ENCODE measurements around the gene FAM180B. TPM values are rescaled to one million over a fixed set of nuclear protein-coding genes. Genes with fewer than 3 reads are reported as not detected.

The FAM180B gene
- total RNA-seq, 1 experiment from 2014 or later, result not detected

GRCh38 chr11:47587723-47588326, 1.3 kb downstream of the FAM180B start:
- H2AFZ ChIP-seq (ENCODE audit: low read length), result no peak overlapping the region
- peaks cover 9% of the 10 kb centered on the region; the same call in 1 of the 2 replicates for H3K36me3 ChIP-seq (ENCODE audit: insufficient read depth, low read length)

GRCh38 chr11:47589118-47589517, 2.6 kb downstream of the FAM180B start:
- H3K9ac ChIP-seq (ENCODE audit: low read length), result no peak overlapping the region
- H3K4me1 ChIP-seq (ENCODE audit: low read length), result no peaks in the 10 kb centered on the region
- no peak overlapping the region for H3K4me2 ChIP-seq (ENCODE audit: low read depth, low read length, poor library complexity, severe bottlenecking)
- no peak overlapping the region for H3K4me3 ChIP-seq (ENCODE audit: low read length)
- H3K36me3 ChIP-seq (ENCODE audit: insufficient read depth, low read length), result no peaks in the 10 kb centered on the region
- DNase-seq, result no peak
- no peaks in the 10 kb centered on the region for H4K20me1 ChIP-seq (ENCODE audit: insufficient read depth, low read depth, low read length)
- H3K27me3 ChIP-seq (ENCODE audit: low read length), result no peaks in the 10 kb centered on the region
- H3K9me2 ChIP-seq (replicated peaks; ENCODE audit: insufficient read depth, low read length), result no peaks in the 10 kb centered on the region
- no peaks in the 10 kb centered on the region for H3K79me2 ChIP-seq (ENCODE audit: low read length)
- no peak overlapping the region for H3K27ac ChIP-seq (ENCODE audit: low read length)
- no peaks in the 10 kb centered on the region for H3K9me3 ChIP-seq (ENCODE audit: low read length)
- no peak overlapping the region for H2AFZ ChIP-seq (ENCODE audit: low read length)

More at GRCh38 chr11:47587723-47588326, 1.3 kb downstream of the FAM180B start:
- Histone ChIP-seq H3K27ac (ENCODE audit: low read length) (no peak overlapping the region), H3K9ac (ENCODE audit: low read length) (no peak overlapping the region), H3K4me2 (ENCODE audit: low read depth, low read length, poor library complexity, severe bottlenecking) (no peak overlapping the region), H3K79me2 (ENCODE audit: low read length) (no peaks in the 10 kb centered on the region), H3K9me2 (replicated peaks; ENCODE audit: insufficient read depth, low read length) (no peaks in the 10 kb centered on the region), H4K20me1 (ENCODE audit: insufficient read depth, low read depth, low read length) (no peaks in the 10 kb centered on the region), H3K4me1 (ENCODE audit: low read length) (no peaks in the 10 kb centered on the region), H3K27me3 (ENCODE audit: low read length) (no peaks in the 10 kb centered on the region), H3K4me3 (ENCODE audit: low read length) (no peak overlapping the region), H3K9me3 (ENCODE audit: low read length) (no peaks in the 10 kb centered on the region)
- no peak for DNase-seq

GRCh38 chr11:47589584-47589976, 3.1 kb downstream of the FAM180B start:
- Histone ChIP-seq H3K27me3 (ENCODE audit: low read length) (no peaks in the 10 kb centered on the region), H3K9me3 (ENCODE audit: low read length) (no peaks in the 10 kb centered on the region), H3K4me2 (ENCODE audit: low read depth, low read length, poor library complexity, severe bottlenecking) (no peak overlapping the region), H3K27ac (ENCODE audit: low read length) (no peak overlapping the region), H3K9me2 (replicated peaks; ENCODE audit: insufficient read depth, low read length) (no peaks in the 10 kb centered on the region), H3K9ac (ENCODE audit: low read length) (no peak overlapping the region), H3K79me2 (ENCODE audit: low read length) (no peaks in the 10 kb centered on the region), H2AFZ (ENCODE audit: low read length) (no peak overlapping the region), H3K36me3 (ENCODE audit: insufficient read depth, low read length) (no peaks in the 10 kb centered on the region), H4K20me1 (ENCODE audit: insufficient read depth, low read depth, low read length) (no peaks in the 10 kb centered on the region), H3K4me3 (ENCODE audit: low read length) (no peak overlapping the region), H3K4me1 (ENCODE audit: low read length) (no peaks in the 10 kb centered on the region)
- no peak for DNase-seq

GRCh38 chr11:47589977-47590861, 3.7 kb downstream of the FAM180B start:
- no peak overlapping the region for H2AFZ ChIP-seq (ENCODE audit: low read length)
- no peak for DNase-seq
- H3K9me2 ChIP-seq (replicated peaks; ENCODE audit: insufficient read depth, low read length), result no peaks in the 10 kb centered on the region
- no peaks in the 10 kb centered on the region for H3K9me3 ChIP-seq (ENCODE audit: low read length)
- no peak overlapping the region for H3K9ac ChIP-seq (ENCODE audit: low read length)
- no peak overlapping the region for H3K4me2 ChIP-seq (ENCODE audit: low read depth, low read length, poor library complexity, severe bottlenecking)
- no peaks in the 10 kb centered on the region for H3K4me1 ChIP-seq (ENCODE audit: low read length)
- no peaks in the 10 kb centered on the region for H3K36me3 ChIP-seq (ENCODE audit: insufficient read depth, low read length)
- H3K4me3 ChIP-seq (ENCODE audit: low read length), result no peak overlapping the region
- no peaks in the 10 kb centered on the region for H4K20me1 ChIP-seq (ENCODE audit: insufficient read depth, low read depth, low read length)
- no peaks in the 10 kb centered on the region for H3K27me3 ChIP-seq (ENCODE audit: low read length)
- no peak overlapping the region for H3K27ac ChIP-seq (ENCODE audit: low read length)
- H3K79me2 ChIP-seq (ENCODE audit: low read length), result no peaks in the 10 kb centered on the region

GRCh38 chr11:47591764-47592163, 5.3 kb downstream of the FAM180B start:
- Histone ChIP-seq H3K27me3 (ENCODE audit: low read length) (no peaks in the 10 kb centered on the region), H3K4me3 (ENCODE audit: low read length) (no peak overlapping the region), H3K9me3 (ENCODE audit: low read length) (no peaks in the 10 kb centered on the region), H3K4me2 (ENCODE audit: low read depth, low read length, poor library complexity, severe bottlenecking) (no peak overlapping the region), H3K79me2 (ENCODE audit: low read length) (no peaks in the 10 kb centered on the region), H4K20me1 (ENCODE audit: insufficient read depth, low read depth, low read length) (no peaks in the 10 kb centered on the region), H3K9ac (ENCODE audit: low read length) (no peak overlapping the region), H3K36me3 (ENCODE audit: insufficient read depth, low read length) (no peaks in the 10 kb centered on the region), H3K27ac (ENCODE audit: low read length) (no peak overlapping the region), H3K9me2 (replicated peaks; ENCODE audit: insufficient read depth, low read length) (no peaks in the 10 kb centered on the region), H3K4me1 (ENCODE audit: low read length) (no peaks in the 10 kb centered on the region), H2AFZ (ENCODE audit: low read length) (no peak overlapping the region)
- no peak for DNase-seq

GRCh38 chr11:47592251-47592650, 5.8 kb downstream of the FAM180B start:
- Histone ChIP-seq H3K27me3 (ENCODE audit: low read length) (no peaks in the 10 kb centered on the region), H2AFZ (ENCODE audit: low read length) (no peak overlapping the region), H3K4me2 (ENCODE audit: low read depth, low read length, poor library complexity, severe bottlenecking) (no peak overlapping the region), H3K36me3 (ENCODE audit: insufficient read depth, low read length) (no peaks in the 10 kb centered on the region), H3K9ac (ENCODE audit: low read length) (no peak overlapping the region), H3K9me2 (replicated peaks; ENCODE audit: insufficient read depth, low read length) (no peaks in the 10 kb centered on the region), H4K20me1 (ENCODE audit: insufficient read depth, low read depth, low read length) (no peaks in the 10 kb centered on the region), H3K27ac (ENCODE audit: low read length) (no peak overlapping the region), H3K79me2 (ENCODE audit: low read length) (no peaks in the 10 kb centered on the region), H3K4me1 (ENCODE audit: low read length) (no peaks in the 10 kb centered on the region), H3K9me3 (ENCODE audit: low read length) (no peaks in the 10 kb centered on the region), H3K4me3 (ENCODE audit: low read length) (no peak overlapping the region)
- DNase-seq, result no peak

- Histone ChIP-seq H3K9me3 (ENCODE audit: low read length) (no peaks in the 10 kb centered on the region), H4K20me1 (ENCODE audit: insufficient read depth, low read depth, low read length) (no peaks in the 10 kb centered on the region), H2AFZ (ENCODE audit: low read length) (no peak overlapping the region), H3K9me2 (replicated peaks; ENCODE audit: insufficient read depth, low read length) (no peaks in the 10 kb centered on the region), H3K36me3 (ENCODE audit: insufficient read depth, low read length) (no peaks in the 10 kb centered on the region), H3K4me2 (ENCODE audit: low read depth, low read length, poor library complexity, severe bottlenecking) (no peak overlapping the region), H3K27me3 (ENCODE audit: low read length) (no peaks in the 10 kb centered on the region), H3K79me2 (ENCODE audit: low read length) (no peaks in the 10 kb centered on the region), H3K27ac (ENCODE audit: low read length) (no peak overlapping the region), H3K9ac (ENCODE audit: low read length) (no peak overlapping the region), H3K4me1 (ENCODE audit: low read length) (no peaks in the 10 kb centered on the region), H3K4me3 (ENCODE audit: low read length) (no peak overlapping the region)
- no peak for DNase-seq
Measured at GRCh38 chr11:47592970-47593369, 6.5 kb downstream of the FAM180B start.

GRCh38 chr11:47593492-47593933, 7.0 kb downstream of the FAM180B start:
- H3K27ac ChIP-seq (ENCODE audit: low read length), result no peak overlapping the region
- H3K36me3 ChIP-seq (ENCODE audit: insufficient read depth, low read length), result no peaks in the 10 kb centered on the region
- no peaks in the 10 kb centered on the region for H4K20me1 ChIP-seq (ENCODE audit: insufficient read depth, low read depth, low read length)
- H3K27me3 ChIP-seq (ENCODE audit: low read length), result no peaks in the 10 kb centered on the region
- no peak overlapping the region for H3K4me2 ChIP-seq (ENCODE audit: low read depth, low read length, poor library complexity, severe bottlenecking)
- no peak for DNase-seq
- H3K4me1 ChIP-seq (ENCODE audit: low read length), result no peaks in the 10 kb centered on the region
- H3K79me2 ChIP-seq (ENCODE audit: low read length), result no peaks in the 10 kb centered on the region
- no peak overlapping the region for H3K4me3 ChIP-seq (ENCODE audit: low read length)
- H2AFZ ChIP-seq (ENCODE audit: low read length), result no peak overlapping the region
- no peak overlapping the region for H3K9ac ChIP-seq (ENCODE audit: low read length)
- H3K9me2 ChIP-seq (replicated peaks; ENCODE audit: insufficient read depth, low read length), result no peaks in the 10 kb centered on the region
- no peaks in the 10 kb centered on the region for H3K9me3 ChIP-seq (ENCODE audit: low read length)

Data from Karpas-422 (cell line).